Lung (tissue), 12 donors: ENCODE results near the gene RAB11A. TPM values are rescaled to one million over a fixed set of nuclear protein-coding genes. Genes with fewer than 3 reads are reported as not detected.

ENCODE experiments used
- ATAC-seq: fragments of 200-7000 bp; cut with Tn5 transposase; one replicate; pipeline ENCODE4 v1.9.1; 2020; ENCODE audit warnings: moderate number of reproducible peaks; ENCODE audit not compliant: insufficient read depth, low FRiP score
- DNase-seq, 3 donors: peaks; one replicate each; pipeline ENCODE4 v3.0.0-alpha.2; 2013 to 2017
- H3K27ac ChIP-seq, 2 donors: one replicate each; pipeline ENCODE4 v1.5.1; 2013; ENCODE audit warnings: mild to moderate bottlenecking in 2 of 2, moderate library complexity in 2 of 2, control low read depth in 1 of 2, inconsistent platforms in 1 of 2, low read depth in 1 of 2, low read length in 1 of 2
- H3K27me3 ChIP-seq, 3 donors: one replicate each; pipeline ENCODE4 v1.5.1; 2013; ENCODE audit warnings: low read length in 2 of 3; ENCODE audit not compliant: control insufficient read depth in 3 of 3, insufficient read depth in 3 of 3
- H3K36me3 ChIP-seq, 4 donors: one replicate each; pipeline ENCODE4 v1.5.1; 2013; ENCODE audit warnings: low read length in 4 of 4, mild to moderate bottlenecking in 1 of 4, moderate library complexity in 1 of 4; ENCODE audit not compliant: control insufficient read depth in 4 of 4, insufficient read depth in 4 of 4
- H3K4me1 ChIP-seq, 5 donors: one replicate each; pipeline ENCODE4 v1.5.1; 2013; ENCODE audit warnings: low read length in 5 of 5, mild to moderate bottlenecking in 2 of 5, moderate library complexity in 1 of 5; ENCODE audit not compliant: control insufficient read depth in 5 of 5, insufficient read depth in 5 of 5
- H3K4me3 ChIP-seq: one replicate; pipeline ENCODE4 v1.5.1; 2013; ENCODE audit warnings: mild to moderate bottlenecking, control low read depth, moderate library complexity
- H3K9ac ChIP-seq, 2 donors: one replicate each; pipeline ENCODE4 v1.5.1; 2013; ENCODE audit warnings: low read length in 2 of 2, control low read depth in 1 of 2; ENCODE audit not compliant: insufficient read depth in 1 of 2
- H3K9me3 ChIP-seq, 4 donors: one replicate each; pipeline ENCODE4 v1.5.1; 2013; ENCODE audit warnings: low read length in 3 of 4, mild to moderate bottlenecking in 1 of 4, moderate library complexity in 1 of 4; ENCODE audit not compliant: control insufficient read depth in 4 of 4, insufficient read depth in 3 of 4
- CTCF ChIP-seq: IDR thresholded peaks from 2 replicates; pipeline ENCODE4 v1.5.1; 2012; ENCODE audit warnings: mild to moderate bottlenecking; ENCODE audit errors: control extremely low read depth, extremely low read depth
- WGBS, 2 donors: extraction: QIAGEN DNeasy Blood & Tissue Kit; methylation state at CpG; one replicate each; pipeline ENCODE4 v1.1.7; 2013; 5-methylcytosine and 5-hydroxymethylcytosine counted together
- polyA plus RNA-seq, 2 donors: library from polyadenylated mRNA; stranded (reverse); fragments of 200-250 nt; gene quantifications; one replicate each; pipeline ENCODE4 v1.2.1, GENCODE V29; 2013
- total RNA-seq, 2 donors: library from RNA; depleted of rRNA in 1 of 2; stranded (reverse); fragments of >200 nt in 1 of 2; gene quantifications; one replicate each; pipeline ENCODE4 v1.2.1, GENCODE V29; 2014 to 2021
- donor health status: control.
- donor health status: control.
- donor health status: Bipolar disorder and iron deficiency.
- donor health status: healthy.
- donor health status: DM: yes; HTN: yes; CAD: no.

Gene RAB11A
- total and polyA plus RNA-seq, 4 donors, result 120 to 313 (median 232) TPM

- no peak overlapping the region for H3K9ac ChIP-seq
- peak in 1 of 3 donors; percentile 13 for DNase-seq
- no peak overlapping the region for H3K4me3 ChIP-seq
- no peaks in the 10 kb centered on the region for H3K27me3 ChIP-seq
- H3K27ac ChIP-seq, result no peak overlapping the region
- peaks cover 0 to 10% (median 6%) of the 10 kb centered on the region in 5 donors for H3K4me1 ChIP-seq
- no peaks in the 10 kb centered on the region for H3K9me3 ChIP-seq
- peaks cover 6 to 17% (median 15%) of the 10 kb centered on the region in 4 donors for H3K36me3 ChIP-seq
- TF ChIP-seq CTCF, result no peak
- ATAC-seq, result no peak
These were observed 4.0 kb downstream of the RAB11A start for GRCh38 chr15:65873256-65873655.

GRCh38 chr15:65875458-65875857, 6.2 kb downstream of the RAB11A start:
- Histone ChIP-seq H3K4me3 (no peak overlapping the region), H3K27ac (peak overlapping the region in 1 of 2 donors; percentile 47), H3K9me3 (no peaks in the 10 kb centered on the region), H3K9ac (no peak overlapping the region), H3K27me3 (no peaks in the 10 kb centered on the region), H3K36me3 (peaks cover 13 to 32% (median 16%) of the 10 kb centered on the region in 4 donors), H3K4me1 (peaks cover 0 to 10% (median 6%) of the 10 kb centered on the region in 5 donors)
- 88 to 90% methylated on average over 1 of the region's 1 CpG for WGBS, 2 donors
- no peak for ATAC-seq
- no peak for DNase-seq
- no peak for TF ChIP-seq CTCF

- no peak overlapping the region for H3K4me3 ChIP-seq
- H3K27ac ChIP-seq, result no peak overlapping the region
- H3K9ac ChIP-seq, result no peak overlapping the region
- DNase-seq (no peak), ATAC-seq (no peak)
- H3K9me3 ChIP-seq, result no peaks in the 10 kb centered on the region
- 89 to 91% methylated on average over 3 of the region's 3 CpGs for WGBS, 2 donors
- peaks cover 0 to 6% (median 2%) of the 10 kb centered on the region in 5 donors for H3K4me1 ChIP-seq
- no peak for TF ChIP-seq CTCF
- H3K27me3 ChIP-seq, result no peaks in the 10 kb centered on the region
- peaks cover 17 to 35% (median 20%) of the 10 kb centered on the region in 4 donors for H3K36me3 ChIP-seq
These were observed 8.5 kb downstream of the RAB11A start for GRCh38 chr15:65877749-65878148.
